Measurements from ENCODE around the gene RIPOR3. TPM values are rescaled to one million over a fixed set of nuclear protein-coding genes. Genes with fewer than 3 reads are reported as not detected.

RIPOR3 gene
- total and polyA plus RNA-seq, 4 donors, result 5.6 to 90.3 (median 16.3) TPM

DNA sequence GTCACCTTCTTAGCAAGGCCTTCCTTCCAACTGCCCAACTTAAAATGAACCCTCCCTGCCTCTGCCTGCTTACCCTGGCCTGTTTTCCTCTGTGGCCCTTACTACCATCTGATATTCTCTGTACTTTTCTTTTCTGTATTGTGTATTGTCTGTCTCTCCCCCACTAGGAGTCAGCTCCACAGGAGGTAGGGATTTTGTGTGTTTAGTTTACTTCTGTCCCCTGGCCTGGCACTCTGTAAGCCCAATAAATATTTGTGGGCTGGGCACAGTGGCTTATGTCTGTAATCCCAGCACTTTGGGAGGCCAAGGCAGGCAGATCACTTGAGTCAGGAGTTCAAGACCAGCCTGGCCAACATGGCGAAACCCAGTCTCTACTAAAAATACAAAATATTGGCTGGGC lies 72.8 kb downstream of the RIPOR3 start:
- TF ChIP-seq TAF1 (conservative IDR thresholded peaks at IDR 0.05) (no peak), NR2F2 (IDR thresholded peaks at IDR 0.05) (no peak), YY1 (IDR thresholded peaks at IDR 0.05) (no peak), FOXA2 (IDR thresholded peaks at IDR 0.05) (no peak), EGR1 (IDR thresholded peaks at IDR 0.05; ENCODE audit: low read depth in 2 of 2) (no peak), GABPA (IDR thresholded peaks at IDR 0.05 in 1 of 2, conservative IDR thresholded peaks at IDR 0.05 in 1 of 2) (no peak), RXRA (IDR thresholded peaks at IDR 0.05) (no peak), HNF4A (conservative IDR thresholded peaks at IDR 0.05) (no peak), FOXA1 (IDR thresholded peaks at IDR 0.05) (no peak), RAD21 (IDR thresholded peaks at IDR 0.05) (no peak), SP1 (IDR thresholded peaks at IDR 0.05) (no peak), HNF4G (IDR thresholded peaks at IDR 0.05) (no peak)
- TF ChIP-seq, protein P1, sequence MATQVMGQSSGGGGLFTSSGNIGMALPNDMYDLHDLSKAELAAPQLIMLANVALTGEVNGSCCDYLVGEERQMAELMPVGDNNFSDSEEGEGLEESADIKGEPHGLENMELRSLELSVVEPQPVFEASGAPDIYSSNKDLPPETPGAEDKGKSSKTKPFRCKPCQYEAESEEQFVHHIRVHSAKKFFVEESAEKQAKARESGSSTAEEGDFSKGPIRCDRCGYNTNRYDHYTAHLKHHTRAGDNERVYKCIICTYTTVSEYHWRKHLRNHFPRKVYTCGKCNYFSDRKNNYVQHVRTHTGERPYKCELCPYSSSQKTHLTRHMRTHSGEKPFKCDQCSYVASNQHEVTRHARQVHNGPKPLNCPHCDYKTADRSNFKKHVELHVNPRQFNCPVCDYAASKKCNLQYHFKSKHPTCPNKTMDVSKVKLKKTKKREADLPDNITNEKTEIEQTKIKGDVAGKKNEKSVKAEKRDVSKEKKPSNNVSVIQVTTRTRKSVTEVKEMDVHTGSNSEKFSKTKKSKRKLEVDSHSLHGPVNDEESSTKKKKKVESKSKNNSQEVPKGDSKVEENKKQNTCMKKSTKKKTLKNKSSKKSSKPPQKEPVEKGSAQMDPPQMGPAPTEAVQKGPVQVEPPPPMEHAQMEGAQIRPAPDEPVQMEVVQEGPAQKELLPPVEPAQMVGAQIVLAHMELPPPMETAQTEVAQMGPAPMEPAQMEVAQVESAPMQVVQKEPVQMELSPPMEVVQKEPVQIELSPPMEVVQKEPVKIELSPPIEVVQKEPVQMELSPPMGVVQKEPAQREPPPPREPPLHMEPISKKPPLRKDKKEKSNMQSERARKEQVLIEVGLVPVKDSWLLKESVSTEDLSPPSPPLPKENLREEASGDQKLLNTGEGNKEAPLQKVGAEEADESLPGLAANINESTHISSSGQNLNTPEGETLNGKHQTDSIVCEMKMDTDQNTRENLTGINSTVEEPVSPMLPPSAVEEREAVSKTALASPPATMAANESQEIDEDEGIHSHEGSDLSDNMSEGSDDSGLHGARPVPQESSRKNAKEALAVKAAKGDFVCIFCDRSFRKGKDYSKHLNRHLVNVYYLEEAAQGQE (IDR thresholded peaks at IDR 0.05), result no peak
- TF ChIP-seq, protein P2, sequence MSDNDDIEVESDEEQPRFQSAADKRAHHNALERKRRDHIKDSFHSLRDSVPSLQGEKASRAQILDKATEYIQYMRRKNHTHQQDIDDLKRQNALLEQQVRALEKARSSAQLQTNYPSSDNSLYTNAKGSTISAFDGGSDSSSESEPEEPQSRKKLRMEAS (IDR thresholded peaks at IDR 0.05), result no peak
- TF ChIP-seq, protein P3, sequence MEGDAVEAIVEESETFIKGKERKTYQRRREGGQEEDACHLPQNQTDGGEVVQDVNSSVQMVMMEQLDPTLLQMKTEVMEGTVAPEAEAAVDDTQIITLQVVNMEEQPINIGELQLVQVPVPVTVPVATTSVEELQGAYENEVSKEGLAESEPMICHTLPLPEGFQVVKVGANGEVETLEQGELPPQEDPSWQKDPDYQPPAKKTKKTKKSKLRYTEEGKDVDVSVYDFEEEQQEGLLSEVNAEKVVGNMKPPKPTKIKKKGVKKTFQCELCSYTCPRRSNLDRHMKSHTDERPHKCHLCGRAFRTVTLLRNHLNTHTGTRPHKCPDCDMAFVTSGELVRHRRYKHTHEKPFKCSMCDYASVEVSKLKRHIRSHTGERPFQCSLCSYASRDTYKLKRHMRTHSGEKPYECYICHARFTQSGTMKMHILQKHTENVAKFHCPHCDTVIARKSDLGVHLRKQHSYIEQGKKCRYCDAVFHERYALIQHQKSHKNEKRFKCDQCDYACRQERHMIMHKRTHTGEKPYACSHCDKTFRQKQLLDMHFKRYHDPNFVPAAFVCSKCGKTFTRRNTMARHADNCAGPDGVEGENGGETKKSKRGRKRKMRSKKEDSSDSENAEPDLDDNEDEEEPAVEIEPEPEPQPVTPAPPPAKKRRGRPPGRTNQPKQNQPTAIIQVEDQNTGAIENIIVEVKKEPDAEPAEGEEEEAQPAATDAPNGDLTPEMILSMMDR (IDR thresholded peaks at IDR 0.05; ENCODE audit: low read depth, low read length, missing input control), result no peak
- TF ChIP-seq, protein P4, sequence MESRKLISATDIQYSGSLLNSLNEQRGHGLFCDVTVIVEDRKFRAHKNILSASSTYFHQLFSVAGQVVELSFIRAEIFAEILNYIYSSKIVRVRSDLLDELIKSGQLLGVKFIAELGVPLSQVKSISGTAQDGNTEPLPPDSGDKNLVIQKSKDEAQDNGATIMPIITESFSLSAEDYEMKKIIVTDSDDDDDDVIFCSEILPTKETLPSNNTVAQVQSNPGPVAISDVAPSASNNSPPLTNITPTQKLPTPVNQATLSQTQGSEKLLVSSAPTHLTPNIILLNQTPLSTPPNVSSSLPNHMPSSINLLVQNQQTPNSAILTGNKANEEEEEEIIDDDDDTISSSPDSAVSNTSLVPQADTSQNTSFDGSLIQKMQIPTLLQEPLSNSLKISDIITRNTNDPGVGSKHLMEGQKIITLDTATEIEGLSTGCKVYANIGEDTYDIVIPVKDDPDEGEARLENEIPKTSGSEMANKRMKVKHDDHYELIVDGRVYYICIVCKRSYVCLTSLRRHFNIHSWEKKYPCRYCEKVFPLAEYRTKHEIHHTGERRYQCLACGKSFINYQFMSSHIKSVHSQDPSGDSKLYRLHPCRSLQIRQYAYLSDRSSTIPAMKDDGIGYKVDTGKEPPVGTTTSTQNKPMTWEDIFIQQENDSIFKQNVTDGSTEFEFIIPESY (IDR thresholded peaks at IDR 0.05), result no peak
- TF ChIP-seq, protein P5, sequence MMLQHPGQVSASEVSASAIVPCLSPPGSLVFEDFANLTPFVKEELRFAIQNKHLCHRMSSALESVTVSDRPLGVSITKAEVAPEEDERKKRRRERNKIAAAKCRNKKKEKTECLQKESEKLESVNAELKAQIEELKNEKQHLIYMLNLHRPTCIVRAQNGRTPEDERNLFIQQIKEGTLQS (IDR thresholded peaks at IDR 0.05), result no peak
- Histone ChIP-seq H3K9me3 (ENCODE audit: control insufficient read depth in 4 of 4, low read length in 3 of 4) (peaks cover 0 to 5% (median 1%) of the 10 kb centered on the region in 4 donors), H3K36me3 (ENCODE audit: control insufficient read depth in 4 of 4, insufficient read depth in 3 of 4, low read depth in 1 of 4, low read length in 3 of 4) (no peaks in the 10 kb centered on the region), H3K27ac (ENCODE audit: low read depth in 1 of 2, low read length in 2 of 2) (no peak overlapping the region), H3K9ac (ENCODE audit: low read depth in 1 of 2, low read length in 2 of 2) (no peak overlapping the region), H3K27me3 (ENCODE audit: control insufficient read depth in 4 of 4, insufficient read depth in 4 of 4, low read length in 3 of 4) (no peaks in the 10 kb centered on the region), H3K4me3 (ENCODE audit: low read depth in 1 of 3, low read length in 3 of 3) (no peak overlapping the region), H3K4me1 (ENCODE audit: control insufficient read depth in 4 of 4, insufficient read depth in 4 of 4, low read length in 3 of 4) (no peaks in the 10 kb centered on the region)
- 100% methylated on average over 1 of the region's 1 CpG for WGBS
- no peak for DNase-seq (ENCODE audit: low spot score)

All from liver (tissue), 9 donors.